ENCODE results near the gene MAP2K6.

The MAP2K6 gene

DNA sequence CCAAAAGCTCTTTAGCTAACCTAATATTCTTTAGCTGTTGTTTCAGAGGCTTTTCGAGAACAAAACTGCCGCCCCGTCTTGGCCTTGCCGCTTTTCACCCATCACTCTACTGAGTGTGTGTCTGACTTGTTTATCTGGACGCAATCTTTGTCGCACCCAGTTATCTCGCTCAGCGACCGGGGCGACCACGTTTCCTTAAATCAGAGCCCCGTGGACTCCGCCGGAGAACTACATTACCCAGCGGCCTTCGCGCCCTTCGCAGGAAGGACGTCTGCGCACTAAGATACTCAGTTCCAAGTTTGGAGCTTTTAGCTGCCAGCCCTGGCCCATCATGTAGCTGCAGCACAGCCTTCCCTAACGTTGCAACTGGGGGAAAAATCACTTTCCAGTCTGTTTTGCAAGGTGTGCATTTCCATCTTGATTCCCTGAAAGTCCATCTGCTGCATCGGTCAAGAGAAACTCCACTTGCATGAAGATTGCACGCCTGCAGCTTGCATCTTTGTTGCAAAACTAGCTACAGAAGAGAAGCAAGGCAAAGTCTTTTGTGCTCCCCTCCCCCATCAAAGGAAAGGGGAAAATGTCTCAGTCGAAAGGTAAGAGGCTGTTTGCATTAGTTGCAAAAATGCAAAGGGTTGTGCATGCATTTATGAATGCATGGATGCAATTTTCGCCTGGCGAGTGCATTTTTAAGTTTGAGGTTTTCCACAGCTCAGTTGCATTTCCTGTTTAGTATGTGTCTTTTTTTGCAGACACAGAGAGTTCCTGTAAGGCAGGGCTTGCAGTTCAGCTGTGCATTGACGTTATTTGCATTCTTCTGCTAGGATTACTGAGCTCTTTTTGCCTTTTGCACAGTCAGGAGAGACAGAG is at the start of gene MAP2K6:
TSS of gene MAP2K6 (plus strand) at position 290 of the 867 bp plus-strand sequence. CDS start at position 578, 288 bp downstream.
- DNase-seq = peak; percentile 71 to 74

DNA sequence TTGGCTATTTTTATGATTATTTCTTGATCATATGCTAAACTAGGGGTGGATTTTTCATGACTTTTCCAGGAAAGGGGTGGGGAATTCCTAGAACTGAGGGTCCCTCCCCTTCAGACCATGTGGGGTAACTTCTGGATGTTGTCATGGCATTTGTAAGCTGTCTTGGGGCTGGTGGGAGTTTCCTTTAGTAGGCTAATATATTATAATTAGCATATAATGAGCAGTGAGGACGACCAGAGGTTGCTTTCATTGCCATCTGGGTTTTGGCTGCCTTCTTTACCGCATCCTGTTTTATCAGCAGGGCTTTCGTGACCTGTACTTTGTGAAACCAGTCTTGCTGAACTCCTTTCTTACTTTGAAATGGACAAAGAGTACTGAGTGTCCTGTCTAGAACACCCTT is 47.2 kb upstream of the MAP2K6 start:
- DNase-seq = no peak

DNA sequence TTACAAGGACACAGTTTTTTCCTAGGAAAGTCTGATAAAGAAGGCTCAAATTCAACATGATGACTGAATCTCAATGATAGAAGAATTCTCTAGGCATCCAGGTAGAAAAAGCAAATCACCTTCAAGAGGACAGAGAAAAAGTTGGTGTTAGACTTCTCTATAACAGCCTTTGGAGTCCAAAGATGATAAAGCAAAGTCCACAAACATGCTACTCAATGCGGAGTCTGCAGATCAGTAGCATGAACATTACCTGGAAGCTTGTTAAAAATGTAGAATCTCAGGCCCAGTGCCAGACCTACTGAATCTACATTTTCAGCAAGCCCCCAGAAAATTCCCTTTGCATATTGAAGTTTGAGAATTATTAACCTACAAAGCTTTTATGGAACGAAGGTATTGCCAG is 41.4 kb upstream of the MAP2K6 start:
- no peak for DNase-seq

DNA sequence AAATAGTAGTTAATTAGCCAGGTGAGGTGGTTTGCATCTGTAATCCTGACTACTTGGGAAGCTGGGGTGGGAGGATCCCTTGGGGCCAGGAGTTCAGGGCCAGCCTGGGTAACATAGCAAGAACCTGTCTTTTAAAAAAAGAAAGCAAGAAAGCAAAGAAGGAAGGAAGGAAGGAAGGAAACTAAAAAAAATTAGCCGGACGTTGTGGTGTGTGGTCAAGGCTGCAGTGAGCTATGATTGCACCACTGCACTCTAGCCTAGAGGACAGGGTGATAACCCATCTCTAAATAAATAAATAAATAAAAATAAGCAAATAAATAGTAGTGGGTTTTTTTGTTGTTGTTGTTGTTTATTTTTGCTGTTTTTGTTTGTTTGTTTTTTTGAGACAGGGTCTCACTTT is 39.3 kb upstream of the MAP2K6 start:
- no peak for DNase-seq

DNA sequence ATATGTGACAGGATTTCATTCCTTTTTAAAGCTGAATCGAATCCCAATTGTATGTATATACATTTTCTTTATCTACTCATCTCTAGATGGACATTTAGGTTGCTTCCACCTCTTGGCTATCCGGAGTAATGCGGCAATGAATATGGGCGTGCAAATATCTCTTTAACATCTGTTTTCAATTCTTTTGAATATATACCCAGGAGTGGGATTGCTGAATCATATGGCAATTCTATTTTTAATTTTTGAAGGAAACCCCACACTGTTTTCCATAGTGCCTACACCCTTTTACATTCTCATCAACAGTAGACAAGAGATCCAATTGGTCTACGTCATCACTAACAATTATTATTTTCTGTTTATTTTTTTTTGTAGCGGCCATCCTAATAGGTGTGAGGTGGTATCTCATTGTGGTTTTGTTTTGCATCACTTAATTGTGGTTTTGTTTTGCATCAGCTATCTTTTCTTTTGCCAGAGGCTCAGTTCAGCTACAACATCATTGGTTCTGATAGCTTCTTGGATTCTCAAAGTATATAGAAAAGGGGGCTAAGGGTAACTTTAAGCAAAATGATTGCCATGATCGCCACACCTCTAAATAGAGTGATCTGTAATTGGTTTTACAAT is 25.6 kb upstream of the MAP2K6 start:
- no peak for DNase-seq

DNA sequence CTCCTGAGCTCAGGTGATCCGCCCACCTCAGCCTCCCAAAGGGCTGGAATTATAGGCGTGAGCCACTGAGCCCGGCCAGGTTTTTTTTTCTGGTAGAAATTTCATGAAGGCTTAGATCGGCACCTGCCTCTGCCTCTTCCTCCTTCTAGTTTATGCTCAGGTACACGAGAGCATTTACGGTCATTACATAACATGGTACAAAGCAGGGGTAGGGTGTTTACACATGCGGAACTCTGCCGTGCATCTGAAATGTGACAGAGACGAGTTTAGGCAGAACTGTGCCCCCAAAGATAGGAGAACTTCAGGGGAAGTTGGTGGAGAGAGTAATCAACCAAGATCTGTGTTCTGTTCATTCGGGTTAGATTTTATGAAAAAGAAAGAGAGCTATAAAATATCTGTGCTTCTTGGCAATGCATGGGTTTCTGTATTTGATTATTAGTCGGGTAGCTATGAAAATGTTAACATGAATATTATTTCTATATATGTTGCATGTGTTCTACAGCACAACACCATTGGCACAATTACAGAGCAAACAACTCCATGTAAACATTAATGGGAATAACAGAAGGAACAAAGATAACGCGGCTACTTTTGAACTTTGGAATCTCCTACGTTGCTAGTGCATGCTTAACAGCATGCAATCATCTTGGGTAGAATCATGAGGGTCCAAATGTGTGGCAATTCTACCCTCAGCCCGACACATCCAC is 23.5 kb upstream of the MAP2K6 start:
- no peak for DNase-seq

DNA sequence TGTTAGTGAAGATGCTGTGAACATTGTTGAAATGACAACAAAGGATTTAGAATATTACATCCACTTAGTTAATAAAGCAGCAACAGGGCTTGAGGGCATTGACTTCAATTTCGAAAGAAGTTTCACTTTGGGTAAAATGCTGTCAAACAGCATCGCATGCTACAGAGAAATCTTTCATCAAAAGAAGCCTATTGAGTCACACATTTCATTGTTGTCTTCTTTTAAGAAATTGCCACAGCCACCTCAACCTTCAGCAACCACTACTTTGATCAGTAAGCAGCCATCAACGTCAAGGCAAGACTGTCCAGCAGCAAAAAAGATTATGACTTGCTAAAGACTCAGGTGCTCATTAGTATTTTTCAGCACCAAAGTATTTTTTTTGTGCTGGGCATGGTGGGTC is 13.2 kb upstream of the MAP2K6 start:
- no peak for DNase-seq

DNA sequence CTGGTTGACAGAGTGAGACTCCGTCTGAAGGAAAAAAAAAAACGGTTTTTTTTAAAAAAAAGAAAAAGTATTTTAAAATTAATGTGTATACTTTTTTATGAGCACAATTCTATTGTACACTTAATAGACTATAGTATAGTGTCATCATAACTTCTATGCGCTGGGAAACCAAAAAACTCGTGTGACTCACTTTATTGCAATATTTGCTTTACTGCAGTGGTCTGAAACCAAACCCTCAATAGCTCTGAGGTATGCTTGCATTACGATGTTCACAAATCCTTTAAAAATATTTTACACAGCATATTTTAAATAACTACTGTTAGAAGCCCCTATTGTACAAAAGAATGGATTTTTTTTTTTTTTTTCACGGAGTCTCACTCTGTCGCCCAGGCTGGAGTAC is 12.4 kb upstream of the MAP2K6 start:
- DNase-seq = no peak

DNA sequence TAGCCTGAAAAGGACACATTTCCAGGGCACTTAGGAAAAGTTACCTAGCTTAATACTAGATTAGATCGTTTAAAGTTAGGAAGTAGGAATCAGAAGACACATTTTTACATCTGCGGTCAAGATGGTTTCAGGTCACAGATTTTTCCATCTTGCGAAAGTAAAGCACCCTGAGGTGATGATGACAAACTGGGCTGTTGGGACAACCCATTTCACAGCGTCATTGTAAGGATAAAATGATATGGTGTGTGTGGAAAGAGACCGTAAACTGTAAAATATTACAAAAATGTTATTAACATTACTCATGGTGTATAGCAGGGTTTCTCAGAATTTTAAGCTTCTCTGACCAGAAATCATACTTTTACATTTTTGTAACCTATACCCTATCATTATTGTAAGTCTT is 10.1 kb upstream of the MAP2K6 start:
- DNase-seq = no peak

DNA sequence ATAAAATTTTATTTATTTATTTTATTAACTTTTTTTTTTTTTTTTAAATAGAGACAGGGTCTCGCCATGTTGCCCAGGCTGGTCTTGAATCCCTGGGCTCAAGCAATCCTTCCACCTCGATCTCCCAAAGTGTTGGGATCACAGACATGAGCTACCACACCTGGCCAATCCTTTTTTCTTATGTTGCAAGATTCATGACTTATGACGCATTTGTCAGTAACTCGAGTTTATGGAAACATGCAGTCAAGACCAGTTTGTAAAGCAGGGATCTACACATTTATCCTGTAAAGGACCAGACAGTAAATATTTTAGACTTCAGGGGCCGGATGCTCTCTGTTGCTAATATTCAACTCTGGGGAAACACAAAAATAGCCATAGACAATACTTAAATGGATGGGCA is 9.4 kb upstream of the MAP2K6 start:
- no peak for DNase-seq

DNA sequence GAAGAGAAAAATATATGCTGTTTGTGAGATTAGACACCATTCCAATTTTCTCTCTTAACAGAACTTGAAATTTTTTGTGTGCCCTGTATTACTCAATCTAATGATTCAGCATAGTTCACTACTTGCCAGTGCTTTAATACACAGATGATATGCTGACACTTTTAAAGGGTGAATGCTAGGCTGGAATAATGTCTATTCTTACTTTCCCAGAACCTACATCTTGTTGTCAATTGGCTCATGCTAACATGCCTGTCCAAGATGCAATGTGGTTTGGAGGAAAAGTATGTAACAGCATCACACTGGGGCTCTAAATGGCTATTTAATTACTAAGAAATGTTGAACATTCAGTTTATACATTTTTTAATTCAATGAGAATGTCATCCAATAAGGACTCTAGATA is 7.6 kb upstream of the MAP2K6 start:
- DNase-seq = no peak

DNA sequence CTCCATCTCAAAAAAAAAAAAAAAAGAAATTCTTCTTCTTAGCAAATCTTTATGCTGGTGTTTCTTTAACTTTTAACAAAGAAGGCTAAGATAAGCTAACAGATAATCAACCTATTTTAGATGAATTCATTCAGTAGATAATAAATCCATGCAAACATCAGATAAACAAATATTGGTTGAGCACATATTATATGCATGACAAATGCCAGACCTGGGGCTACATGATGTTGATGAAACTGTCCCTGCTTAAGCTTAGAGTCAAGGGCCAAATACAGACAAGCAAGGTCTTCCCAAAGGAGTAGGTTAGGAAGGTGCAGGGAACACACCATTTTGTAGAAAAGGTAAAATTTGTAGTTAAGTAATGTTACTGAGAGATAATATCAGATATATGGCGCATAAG is 6.7 kb upstream of the MAP2K6 start:
- no peak for DNase-seq

DNA sequence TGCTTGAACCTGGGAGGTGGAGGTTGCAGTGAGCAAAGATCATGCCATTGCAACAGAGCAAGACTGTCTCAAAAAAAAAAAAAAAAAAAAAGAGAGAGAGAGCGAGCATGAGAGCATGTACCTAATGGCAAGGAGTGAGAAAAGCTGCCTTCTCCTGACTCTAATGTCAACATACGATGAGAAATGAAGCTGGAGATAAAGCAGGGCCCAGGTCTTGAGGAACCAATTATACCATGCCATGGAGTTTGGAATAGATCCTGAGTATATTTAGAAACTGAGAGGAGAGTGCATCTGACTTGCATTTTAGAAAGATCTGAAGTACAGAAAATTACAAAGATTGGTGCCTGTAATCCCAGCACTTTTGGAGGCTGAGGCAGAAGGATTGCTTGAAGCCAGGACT is 3.8 kb upstream of the MAP2K6 start:
- DNase-seq = no peak

DNA sequence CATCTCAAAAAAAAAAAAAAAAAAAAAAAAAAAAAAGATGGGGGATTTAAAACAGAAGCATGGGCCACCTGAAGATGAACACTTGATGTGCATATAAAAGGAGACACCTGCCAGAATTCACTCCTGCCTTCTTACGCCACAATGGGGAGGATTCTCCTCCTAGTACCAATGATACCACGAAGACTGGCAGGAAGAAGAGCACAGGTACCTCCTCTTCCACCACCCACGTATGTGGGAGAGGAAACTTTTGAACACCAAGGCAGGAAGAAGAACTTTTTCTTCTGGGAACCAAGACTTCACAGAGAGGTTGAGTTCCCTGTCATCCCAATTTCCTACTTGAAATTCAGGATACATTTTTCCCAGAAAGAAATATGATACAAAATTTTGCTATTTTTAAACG is 2.7 kb upstream of the MAP2K6 start:
- DNase-seq = no peak

DNA sequence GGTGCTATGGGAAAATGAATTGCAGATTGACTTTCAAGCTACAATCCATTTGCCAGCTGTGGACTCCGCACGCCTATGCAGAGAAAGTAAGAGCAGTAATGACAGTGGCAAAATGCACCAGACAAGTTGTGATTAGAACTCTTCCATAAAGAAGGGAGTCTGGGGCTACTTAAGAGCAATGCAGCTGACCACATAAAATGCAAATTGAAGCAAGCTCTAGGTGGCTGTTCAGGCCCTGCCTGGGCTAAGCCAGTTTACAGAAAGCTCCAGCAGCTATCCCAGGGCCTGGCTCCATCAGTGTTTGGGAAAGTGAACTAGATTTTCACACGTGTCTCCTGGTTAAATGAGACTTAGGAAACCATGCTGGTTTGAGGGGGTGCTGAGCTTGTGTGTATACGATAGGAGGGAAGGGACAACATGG is 2.2 kb upstream of the MAP2K6 start:
- no peak for DNase-seq

DNA sequence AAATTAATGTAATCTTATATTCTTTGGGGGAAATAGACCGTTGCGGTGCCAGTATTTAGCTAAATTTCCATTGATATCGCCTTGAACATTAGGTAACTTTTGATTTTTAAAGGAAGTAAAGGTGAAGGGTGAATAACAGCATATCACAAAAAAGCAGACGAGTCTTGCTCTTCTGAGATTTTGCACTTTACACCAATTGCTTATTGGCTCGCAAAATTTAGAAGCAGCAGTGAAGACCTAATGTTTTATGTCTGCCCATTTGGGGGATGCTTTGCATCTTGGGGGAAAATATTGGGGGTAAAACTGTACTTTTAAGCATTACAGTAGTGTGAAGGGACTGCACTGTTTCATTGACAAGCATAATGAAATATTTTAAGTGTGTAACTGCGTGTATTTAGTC is 934 bp downstream of the MAP2K6 start:
- no peak for DNase-seq

DNA sequence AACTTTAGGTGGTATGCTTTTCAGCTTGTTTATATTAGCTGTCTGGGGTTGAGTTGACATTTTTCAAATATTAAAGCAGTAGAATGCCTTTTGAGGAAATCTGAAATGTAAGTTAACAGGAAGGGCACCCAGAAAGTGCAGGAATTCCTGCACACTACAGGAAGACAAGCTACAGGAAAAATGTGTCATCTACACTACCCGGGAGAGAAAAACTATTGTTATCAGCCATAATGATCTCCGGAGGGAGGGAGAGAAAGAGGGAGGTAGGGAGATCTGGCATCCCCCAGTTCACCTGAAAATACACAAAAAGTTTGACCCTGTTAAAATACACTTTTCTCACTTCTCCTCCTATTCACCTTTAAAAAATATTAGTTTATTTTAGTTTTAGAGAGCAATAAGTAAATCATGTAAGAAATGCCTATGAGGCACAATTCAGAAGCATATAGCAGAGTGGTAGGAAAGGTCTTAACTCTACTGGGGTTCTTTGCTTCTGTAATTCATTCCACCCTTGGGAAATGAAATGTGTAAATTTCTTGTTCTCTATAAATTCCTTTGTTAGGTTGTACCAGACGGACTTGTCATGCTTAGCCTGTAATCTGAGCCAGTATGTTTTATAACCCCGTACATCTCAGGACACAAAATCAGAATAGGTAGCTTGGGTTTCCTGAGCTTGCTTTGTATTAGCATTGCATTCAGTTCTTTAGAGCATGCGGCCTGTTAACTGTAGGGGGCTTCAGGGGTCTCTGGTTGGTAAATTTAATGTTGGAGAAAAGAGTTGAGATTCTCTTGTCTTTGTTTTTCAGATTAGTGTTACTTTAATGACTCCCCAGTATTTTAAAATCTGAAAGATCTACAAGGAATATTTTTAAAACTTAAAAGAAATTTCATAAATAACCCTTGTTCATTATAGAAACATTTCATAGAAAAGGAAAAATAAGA is 3.3 kb downstream of the MAP2K6 start:
- DNase-seq = no peak

DNA sequence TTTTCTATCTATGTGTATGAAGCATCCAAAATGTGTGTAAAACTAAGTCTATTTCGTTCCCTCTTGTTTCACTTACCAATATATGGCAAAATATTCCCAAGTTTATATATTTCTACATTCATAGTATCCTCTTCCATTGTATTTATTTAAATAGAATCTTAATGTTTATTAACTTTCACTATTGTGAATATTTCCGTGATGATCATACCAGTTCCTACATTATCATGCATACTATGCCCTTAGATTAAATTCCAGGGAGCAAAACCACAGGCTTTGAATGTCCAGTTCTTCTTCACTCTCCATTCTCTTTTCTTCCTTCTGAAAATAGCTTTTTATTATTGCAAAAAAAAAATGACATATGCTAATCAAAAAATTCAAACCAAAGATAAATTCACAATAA is 4.0 kb downstream of the MAP2K6 start:
- no peak for DNase-seq

DNA sequence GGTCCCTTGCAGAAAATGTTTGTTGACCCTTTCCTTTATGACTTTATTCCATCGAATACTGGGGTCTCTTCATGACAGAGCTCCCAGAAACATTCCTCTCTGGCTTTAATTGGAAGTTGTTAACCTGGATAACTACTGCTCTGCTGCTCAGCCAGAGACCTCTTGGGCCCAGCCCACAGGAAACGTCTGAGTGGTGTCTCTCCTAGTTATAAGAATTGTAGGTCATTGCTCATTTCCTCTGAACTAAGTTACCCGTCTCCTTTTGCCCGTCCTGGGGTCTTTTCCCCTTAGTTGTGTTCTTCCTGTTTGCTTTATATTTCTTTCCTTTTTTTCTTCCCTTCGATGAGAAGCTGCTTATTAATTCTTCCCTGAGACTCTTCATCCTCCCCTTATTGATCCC is 9.0 kb downstream of the MAP2K6 start:
- no peak for DNase-seq

DNA sequence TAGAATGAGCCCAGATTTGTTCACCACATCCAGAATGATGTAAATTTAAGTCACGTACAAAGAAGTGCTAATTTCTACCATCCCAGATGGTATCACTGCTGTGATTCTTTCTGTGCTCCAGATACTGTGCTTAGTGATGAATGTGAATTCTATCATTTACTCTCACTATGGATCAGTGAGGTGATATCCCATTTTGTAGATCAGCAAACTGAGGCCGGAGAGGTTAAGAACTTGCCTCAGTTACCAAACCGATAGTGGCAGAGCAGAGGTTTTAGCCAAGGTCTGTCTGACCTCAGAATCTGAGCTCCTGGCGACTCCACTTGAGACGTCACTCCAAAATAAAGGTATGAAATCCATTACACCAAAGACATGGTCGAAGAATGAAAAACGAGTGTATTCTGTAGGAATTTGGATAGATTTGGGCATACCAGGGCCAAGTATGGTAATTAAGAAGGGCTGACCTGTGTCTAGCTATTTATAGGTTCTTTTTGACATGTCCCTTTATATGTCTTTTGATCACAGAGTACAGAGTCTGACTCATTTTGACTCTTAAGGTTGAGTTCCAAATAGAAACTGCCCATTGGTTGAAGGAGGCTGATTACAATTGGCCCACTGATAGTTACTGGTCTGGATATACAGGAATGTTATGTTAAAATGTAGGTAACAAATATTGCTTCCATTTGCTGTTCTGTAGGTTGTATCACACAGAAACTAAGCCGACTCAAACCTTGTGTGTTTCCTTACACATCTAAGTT is 10.0 kb downstream of the MAP2K6 start:
- no peak for DNase-seq

DNA sequence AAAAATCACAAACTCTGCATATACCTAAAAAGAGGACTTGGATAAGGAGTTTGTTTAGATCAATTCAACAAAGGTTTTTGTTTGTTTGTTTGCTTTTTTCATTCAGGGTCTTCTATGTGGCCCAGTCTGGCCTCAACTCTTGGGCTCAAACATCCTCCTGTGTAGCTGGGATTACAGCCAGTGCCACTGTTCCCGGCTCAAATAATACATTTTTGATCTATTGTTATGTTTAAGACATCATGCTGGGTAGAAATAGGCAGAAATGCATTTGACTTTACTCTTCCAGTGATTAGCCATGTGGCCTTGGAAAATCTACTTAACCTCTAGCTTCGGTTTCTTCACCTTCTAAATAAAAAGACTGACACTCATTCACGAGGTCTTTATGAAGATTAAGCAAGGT is 11.5 kb downstream of the MAP2K6 start:
- no peak for DNase-seq

Measured in activated CD4-positive, alpha-beta T cell treated with anti-CD3 and anti-CD28 coated beads, Interleukin-2, amount 50 U/mL, for 4 hours (primary cell).